ENCODE data around the gene FEM1B.

The FEM1B gene

GRCh38 chr15:68309024-68309423, 31.5 kb downstream of the FEM1B start:
- no peak for DNase-seq (ENCODE audit: low spot score)

- no peak for DNase-seq (ENCODE audit: low spot score)
Measured at GRCh38 chr15:68310178-68310803, 32.7 kb downstream of the FEM1B start.

- DNase-seq (ENCODE audit: low spot score), result no peak
Measured at GRCh38 chr15:68310804-68311463, 33.4 kb downstream of the FEM1B start.

GRCh38 chr15:68311464-68311835, 33.9 kb downstream of the FEM1B start:
- DNase-seq (ENCODE audit: low spot score), result no peak

- no peak for DNase-seq (ENCODE audit: low spot score)
Measured at GRCh38 chr15:68311859-68312557, 34.5 kb downstream of the FEM1B start.

GRCh38 chr15:68312701-68313204, 35.2 kb downstream of the FEM1B start:
- DNase-seq (ENCODE audit: low spot score), result no peak

GRCh38 chr15:68313501-68314410, 36.2 kb downstream of the FEM1B start:
- DNase-seq (ENCODE audit: low spot score), result no peak

GRCh38 chr15:68314563-68314962, 37.0 kb downstream of the FEM1B start:
- DNase-seq (ENCODE audit: low spot score), result no peak

- DNase-seq (ENCODE audit: low spot score), result no peak
Measured at GRCh38 chr15:68315035-68315434, 37.5 kb downstream of the FEM1B start.

- DNase-seq (ENCODE audit: low spot score), result no peak
Measured at GRCh38 chr15:68315495-68316031, 38.0 kb downstream of the FEM1B start.

- DNase-seq (ENCODE audit: low spot score), result no peak
Measured at GRCh38 chr15:68316061-68316804, 38.7 kb downstream of the FEM1B start.

- no peak for DNase-seq (ENCODE audit: low spot score)
Measured at GRCh38 chr15:68317281-68318007, 39.9 kb downstream of the FEM1B start.

GRCh38 chr15:68318008-68318835, 40.7 kb downstream of the FEM1B start:
- DNase-seq (ENCODE audit: low spot score), result no peak

- no peak for DNase-seq (ENCODE audit: low spot score)
Measured at GRCh38 chr15:68318931-68319909, 41.7 kb downstream of the FEM1B start.

- no peak for DNase-seq (ENCODE audit: low spot score)
Measured at GRCh38 chr15:68319997-68320396, 42.5 kb downstream of the FEM1B start.

- DNase-seq (ENCODE audit: low spot score), result no peak
Measured at GRCh38 chr15:68321229-68321628, 43.7 kb downstream of the FEM1B start.

- DNase-seq (ENCODE audit: low spot score), result no peak
Measured at GRCh38 chr15:68322796-68323195, 45.3 kb downstream of the FEM1B start.

- DNase-seq (ENCODE audit: low spot score), result no peak
Measured at GRCh38 chr15:68325726-68326125, 48.2 kb downstream of the FEM1B start.

All from AG08395 (cell line).